ENCODE results near the gene GALM.
"Not testable (repeated sequence)": the region's sequence is repeated elsewhere in the genome, so short reads cannot be mapped to it uniquely, and the experiment has no call there.

Gene GALM

DNA sequence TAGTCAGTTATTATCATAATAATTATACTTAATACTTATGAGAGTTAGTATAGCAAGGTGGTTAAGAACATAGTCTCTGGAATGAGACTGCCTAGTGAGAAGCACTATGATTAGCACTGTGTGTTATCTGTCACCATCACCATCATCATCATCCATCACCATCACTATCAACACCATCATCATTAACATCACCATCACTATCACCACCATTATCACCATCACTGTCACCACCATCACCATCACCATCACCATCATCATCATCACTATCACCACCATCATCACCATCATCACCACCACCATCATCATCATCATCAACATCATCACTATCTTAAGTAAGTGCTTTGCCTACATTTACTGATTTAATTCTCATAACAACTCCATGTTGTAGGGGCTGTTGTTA, 45.6 kb downstream of the GALM start:
- DNase-seq (ENCODE audit: low read depth), result no peak

DNA sequence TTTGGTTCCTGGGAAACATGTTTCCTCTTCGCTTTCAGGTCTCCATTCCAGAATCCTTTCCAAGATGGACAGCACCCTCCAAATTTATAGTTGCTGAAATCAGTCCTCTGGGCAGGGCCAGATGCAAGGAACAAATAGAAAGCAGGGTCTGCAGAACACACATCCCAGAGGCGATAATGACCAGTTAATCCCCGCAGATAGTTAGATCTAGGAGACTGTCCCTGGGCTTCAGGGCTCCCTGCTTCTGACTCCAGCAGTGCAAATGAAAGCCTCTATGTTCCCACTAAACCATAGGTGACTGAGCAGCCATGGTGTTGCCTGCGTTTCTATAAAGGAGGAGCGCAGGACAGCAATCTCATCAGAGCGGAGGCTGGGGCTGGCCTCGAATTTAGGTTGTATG, 46.5 kb downstream of the GALM start:
- DNase-seq (ENCODE audit: low read depth), result no peak

GRCh38 chr2:38712871-38713270, 47.0 kb downstream of the GALM start:
- DNase-seq (ENCODE audit: low read depth), result no peak

DNA sequence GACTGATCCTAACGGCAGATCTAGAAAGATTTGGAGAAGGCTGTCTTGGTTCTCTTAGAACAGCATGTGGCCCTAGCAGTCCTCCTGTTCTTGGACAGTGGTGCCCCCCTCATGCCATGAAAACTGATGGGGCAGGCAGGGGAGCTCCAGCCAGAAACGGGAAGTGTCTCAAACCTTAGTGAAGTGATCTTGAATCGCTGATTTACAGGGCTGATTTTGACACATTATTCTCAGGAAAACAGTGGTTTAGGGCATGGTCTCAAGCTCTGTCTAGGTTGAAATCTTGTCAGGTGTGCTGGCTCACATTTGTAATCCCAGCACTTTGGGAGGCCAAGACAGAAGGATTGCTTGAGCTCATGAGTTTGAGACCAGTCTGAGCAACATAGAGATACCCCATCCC, 47.4 kb downstream of the GALM start:
- DNase-seq (ENCODE audit: low read depth), result no peak

DNA sequence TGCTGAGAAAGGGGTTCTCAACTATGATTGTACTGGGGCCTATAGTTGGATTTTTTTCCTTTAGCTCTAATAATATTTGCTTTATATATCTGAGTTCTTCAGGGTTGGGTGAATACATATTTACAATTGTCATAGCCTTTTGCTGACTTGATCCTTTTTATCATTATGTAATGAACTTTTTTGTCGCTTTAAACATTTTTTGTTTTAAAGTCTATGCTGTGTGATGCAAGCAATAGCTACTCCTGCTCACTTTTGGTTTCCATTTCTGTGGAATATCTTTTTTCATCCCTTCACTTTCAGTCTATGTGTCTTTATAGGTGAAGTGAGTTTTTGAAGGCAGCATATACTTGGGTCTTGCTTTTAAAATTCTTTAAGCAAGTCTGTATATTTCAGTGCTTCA, 49.0 kb downstream of the GALM start:
- DNase-seq (ENCODE audit: low read depth), result not testable (repeated sequence)

- DNase-seq (ENCODE audit: low read depth), result no peak
These were observed 50.3 kb downstream of the GALM start for GRCh38 chr2:38716185-38716584.

- no peak for DNase-seq (ENCODE audit: low read depth)
These were observed 52.7 kb downstream of the GALM start for GRCh38 chr2:38718601-38719000.

DNA sequence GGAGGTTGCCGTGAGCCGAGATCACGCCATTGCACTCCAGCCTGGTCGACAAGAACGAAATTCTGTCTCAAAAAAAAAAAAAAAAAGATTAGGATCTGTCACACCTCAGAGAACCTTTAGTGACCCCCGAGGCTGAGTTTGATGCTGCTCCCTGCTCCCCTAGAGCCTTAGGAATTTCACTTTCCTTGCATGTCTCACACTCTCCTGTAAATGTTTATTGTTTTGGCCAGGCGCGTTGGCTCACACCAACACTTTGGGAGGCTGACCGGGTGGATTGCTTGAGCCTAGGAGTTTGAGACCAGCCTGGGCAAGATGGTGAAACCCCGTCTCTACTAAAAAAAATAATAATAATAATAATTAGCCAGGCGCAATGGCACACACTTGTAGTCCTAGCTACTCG, 53.8 kb downstream of the GALM start:
- DNase-seq (ENCODE audit: low read depth), result no peak

DNA sequence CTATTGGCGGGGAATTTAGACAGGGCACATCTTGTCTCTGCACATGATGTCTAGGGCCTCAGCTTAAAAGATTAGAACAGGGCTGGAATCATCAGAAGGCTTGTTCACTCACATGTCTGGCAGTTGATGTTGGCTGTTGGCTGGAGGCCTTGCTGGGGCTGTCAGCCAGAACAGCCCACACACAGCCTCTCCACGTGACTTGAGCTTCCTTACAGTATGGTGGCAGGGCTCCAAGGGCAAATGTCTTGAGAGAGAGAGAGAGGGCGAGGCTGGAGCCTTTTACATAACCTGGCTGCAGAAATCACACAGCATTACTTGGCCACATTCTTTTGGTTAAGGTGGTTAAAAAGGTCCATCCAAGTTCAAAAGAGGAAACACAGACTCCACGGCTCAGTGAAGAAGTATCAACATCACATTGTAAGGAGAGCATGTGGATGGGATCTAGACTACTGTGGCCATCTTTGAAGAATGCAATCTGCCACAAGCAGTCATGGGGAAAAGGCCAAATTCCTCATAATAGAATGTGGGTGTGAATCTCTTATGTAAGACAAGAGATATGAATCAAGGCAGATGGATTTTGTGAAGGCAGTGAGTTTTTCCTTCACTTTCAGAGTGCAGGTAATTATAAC, 54.8 kb downstream of the GALM start:
- no peak for DNase-seq (ENCODE audit: low read depth)

DNA sequence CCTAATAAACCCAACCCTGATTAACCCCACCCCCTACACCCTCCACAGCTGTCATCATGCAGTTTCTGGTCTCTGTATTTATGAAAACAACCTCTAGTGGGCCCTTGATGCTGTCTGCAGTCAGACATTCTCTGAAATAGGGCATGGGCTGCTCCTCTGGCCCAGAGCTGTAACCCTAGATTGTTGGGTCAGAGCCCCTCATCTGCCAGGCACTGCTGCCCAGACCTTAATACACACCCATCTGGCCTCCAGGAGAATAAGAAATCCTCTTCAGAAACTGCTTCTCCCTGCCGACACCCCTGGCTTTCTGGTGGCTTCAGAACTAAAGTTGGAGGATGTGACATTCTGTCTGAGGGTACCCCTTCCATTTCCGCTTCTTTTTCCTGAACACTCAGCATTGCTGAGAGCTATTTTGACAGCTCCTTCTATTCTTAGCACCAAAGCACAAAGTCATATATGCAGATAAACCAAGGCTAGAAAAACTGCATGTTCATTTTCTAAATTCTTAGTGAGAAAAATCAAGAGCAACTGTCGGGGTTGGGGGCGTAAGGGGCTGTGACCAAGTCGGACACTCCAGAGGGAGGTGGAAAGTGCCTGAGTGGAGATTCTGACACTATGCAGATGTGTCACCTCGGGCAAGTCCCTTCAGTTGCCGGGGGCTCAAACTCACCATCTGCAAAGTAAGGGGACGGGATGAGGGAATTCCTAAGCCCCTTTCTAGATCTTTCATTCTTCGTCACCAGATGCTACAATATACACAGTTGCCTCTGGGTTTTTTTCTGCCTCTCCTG, 56.6 kb downstream of the GALM start:
- no peak for DNase-seq (ENCODE audit: low read depth)

- no peak for DNase-seq (ENCODE audit: low read depth)
These were observed 57.3 kb downstream of the GALM start for GRCh38 chr2:38723173-38723572.

DNA sequence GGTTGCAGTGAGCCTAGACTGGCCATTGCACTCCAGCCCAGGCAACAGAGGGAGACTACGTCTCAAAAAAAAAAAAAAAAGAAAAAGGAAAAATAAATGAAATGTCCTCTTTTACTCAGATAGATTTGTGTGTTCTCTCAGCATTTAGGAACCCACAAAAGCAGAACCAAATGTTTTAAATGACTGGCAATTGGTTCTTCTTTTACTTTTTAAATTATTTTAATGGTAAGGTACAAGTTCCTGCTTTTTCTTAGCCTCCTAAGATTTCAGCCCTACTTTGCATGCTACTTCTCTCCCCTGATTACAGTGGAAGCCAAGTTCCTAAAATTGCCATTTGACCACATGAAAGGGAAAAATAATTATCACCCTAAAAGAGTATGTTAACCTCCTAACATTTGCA, 61.7 kb downstream of the GALM start:
- DNase-seq (ENCODE audit: low read depth), result no peak

- no peak for DNase-seq (ENCODE audit: low read depth)
These were observed 62.8 kb downstream of the GALM start for GRCh38 chr2:38728694-38729093.

DNA sequence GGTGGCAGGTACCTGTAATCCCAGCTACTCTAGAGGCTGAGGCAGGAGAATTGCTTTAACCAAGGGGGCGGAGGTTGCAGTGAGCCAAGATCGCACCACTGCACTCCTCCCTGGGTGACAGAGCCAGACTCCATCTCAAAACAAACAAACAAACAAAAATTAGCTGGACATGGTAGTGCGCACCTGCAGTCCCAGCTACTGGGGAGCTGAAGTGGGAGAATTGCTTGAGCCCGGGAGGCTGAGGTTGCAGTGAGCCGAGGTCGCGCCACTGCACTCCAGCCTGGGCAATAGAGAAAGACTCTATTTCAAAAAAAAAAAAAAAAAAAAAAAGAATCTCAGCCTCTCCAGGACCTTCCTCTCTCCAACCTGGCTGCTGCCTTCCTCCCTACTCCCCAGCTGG, 65.2 kb downstream of the GALM start:
- no peak for DNase-seq (ENCODE audit: low read depth)

DNA sequence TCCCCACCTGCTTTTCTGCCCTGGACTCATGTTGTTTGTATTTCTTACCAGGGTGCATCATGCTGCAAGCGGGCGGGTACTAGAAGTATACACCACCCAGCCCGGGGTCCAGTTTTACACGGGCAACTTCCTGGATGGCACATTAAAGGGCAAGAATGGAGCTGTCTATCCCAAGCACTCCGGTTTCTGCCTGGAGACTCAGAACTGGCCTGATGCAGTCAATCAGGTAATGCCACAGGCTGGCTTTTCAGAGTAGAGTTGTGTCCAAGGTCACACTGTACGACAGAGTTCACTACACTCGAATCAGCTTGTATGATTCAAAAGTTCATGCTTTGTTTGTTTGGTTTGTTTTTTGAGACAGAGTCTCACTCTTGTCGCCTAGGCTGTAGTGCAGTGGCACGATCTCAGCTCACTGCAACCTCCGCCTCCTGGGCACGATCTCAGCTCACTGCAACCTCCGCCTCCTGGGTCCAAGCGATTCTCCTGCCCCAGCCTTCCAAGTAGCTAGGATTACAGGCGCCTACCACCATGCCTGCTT, 65.8 kb downstream of the GALM start:
- no peak for DNase-seq (ENCODE audit: low read depth)

DNA sequence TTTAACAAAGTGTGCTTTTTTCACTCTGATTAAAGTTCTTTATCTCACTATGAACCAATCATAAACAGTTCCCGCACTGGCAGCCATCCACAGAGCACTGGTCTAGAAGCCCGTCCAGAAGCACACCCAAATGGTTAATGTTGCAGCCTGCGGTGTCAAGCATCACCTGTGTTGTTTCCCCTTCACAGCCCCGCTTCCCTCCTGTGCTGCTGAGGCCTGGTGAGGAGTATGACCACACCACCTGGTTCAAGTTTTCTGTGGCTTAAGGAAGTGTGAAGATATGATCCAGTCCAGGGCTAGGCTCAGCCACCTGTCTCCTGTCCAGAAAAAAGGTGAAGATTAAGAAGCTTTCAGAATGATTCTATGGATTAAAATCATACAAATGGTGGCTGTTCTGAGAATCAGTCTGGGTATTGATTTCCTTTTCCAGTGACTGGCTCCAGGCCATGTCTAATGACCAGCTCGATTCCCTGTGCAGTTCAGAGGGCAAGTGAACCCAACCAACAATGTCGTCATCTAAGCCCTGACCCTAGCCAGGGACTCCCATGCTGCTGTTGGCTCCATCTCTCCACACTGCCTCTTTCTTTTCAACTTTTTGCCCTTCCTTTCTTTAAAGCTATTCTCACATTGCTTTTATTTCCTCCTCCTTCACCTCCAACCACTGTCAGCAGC, 67.5 kb downstream of the GALM start:
- no peak for DNase-seq (ENCODE audit: low read depth)

- DNase-seq (ENCODE audit: low read depth), result no peak
These were observed 68.6 kb downstream of the GALM start for GRCh38 chr2:38734299-38735058.

GRCh38 chr2:38735999-38736320, 70.0 kb downstream of the GALM start:
- DNase-seq (ENCODE audit: low read depth), result no peak

- DNase-seq (ENCODE audit: low read depth), result not testable (repeated sequence)
These were observed 71.2 kb downstream of the GALM start for GRCh38 chr2:38737000-38737698.

- no peak for DNase-seq (ENCODE audit: low read depth)
These were observed 72.0 kb downstream of the GALM start for GRCh38 chr2:38737925-38738324.

DNA sequence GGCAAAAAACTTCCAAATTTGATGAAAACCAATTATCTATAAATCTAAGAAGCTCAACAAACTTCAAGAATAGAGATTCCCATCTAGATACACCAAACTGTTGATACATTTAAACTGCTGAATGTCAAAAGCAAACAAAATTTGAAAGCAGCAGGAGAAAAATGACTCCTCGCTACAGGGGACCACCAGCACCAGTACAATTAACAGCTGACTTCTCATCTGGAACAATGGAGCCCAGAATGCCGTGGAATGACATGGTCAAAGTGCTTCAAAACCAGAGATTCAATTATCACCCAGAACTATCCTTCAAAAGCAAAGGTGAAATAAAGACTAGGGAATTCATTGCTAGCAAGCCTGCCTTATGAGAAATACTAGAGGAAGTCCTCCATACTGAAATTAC, 73.6 kb downstream of the GALM start:
- no peak for DNase-seq (ENCODE audit: low read depth)

Measured in stimulated activated CD8-positive, alpha-beta memory T cell treated with anti-CD3 and anti-CD28 coated beads, Interleukin-15, amount 100 ng/mL, for 24 hours (primary cell).